Lung (tissue), 13 donors: Measurements from ENCODE around the gene BRI3BP. TPM values are rescaled to one million over a fixed set of nuclear protein-coding genes. Genes with fewer than 3 reads are reported as not detected.

Experiments
- ATAC-seq: fragments of 200-7000 bp; cut with Tn5 transposase; one replicate; pipeline ENCODE4 v1.9.1; 2020; ENCODE audit warnings: moderate number of reproducible peaks; ENCODE audit not compliant: insufficient read depth, low FRiP score
- DNase-seq, 3 donors: peaks; one replicate each; pipeline ENCODE4 v3.0.0-alpha.2; 2013 to 2017
- H3K27ac ChIP-seq, 2 donors: one replicate each; pipeline ENCODE4 v1.5.1; 2013; ENCODE audit warnings: mild to moderate bottlenecking in 2 of 2, moderate library complexity in 2 of 2, control low read depth in 1 of 2, inconsistent platforms in 1 of 2, low read depth in 1 of 2, low read length in 1 of 2
- H3K27me3 ChIP-seq, 3 donors: one replicate each; pipeline ENCODE4 v1.5.1; 2013; ENCODE audit warnings: low read length in 2 of 3; ENCODE audit not compliant: control insufficient read depth in 3 of 3, insufficient read depth in 3 of 3
- H3K36me3 ChIP-seq, 4 donors: one replicate each; pipeline ENCODE4 v1.5.1; 2013; ENCODE audit warnings: low read length in 4 of 4, mild to moderate bottlenecking in 1 of 4, moderate library complexity in 1 of 4; ENCODE audit not compliant: control insufficient read depth in 4 of 4, insufficient read depth in 4 of 4
- H3K4me1 ChIP-seq, 5 donors: one replicate each; pipeline ENCODE4 v1.5.1; 2013; ENCODE audit warnings: low read length in 5 of 5, mild to moderate bottlenecking in 2 of 5, moderate library complexity in 1 of 5; ENCODE audit not compliant: control insufficient read depth in 5 of 5, insufficient read depth in 5 of 5
- H3K4me3 ChIP-seq: one replicate; pipeline ENCODE4 v1.5.1; 2013; ENCODE audit warnings: mild to moderate bottlenecking, control low read depth, moderate library complexity
- H3K9ac ChIP-seq, 2 donors: one replicate each; pipeline ENCODE4 v1.5.1; 2013; ENCODE audit warnings: low read length in 2 of 2, control low read depth in 1 of 2; ENCODE audit not compliant: insufficient read depth in 1 of 2
- H3K9me3 ChIP-seq, 4 donors: one replicate each; pipeline ENCODE4 v1.5.1; 2013; ENCODE audit warnings: low read length in 3 of 4, mild to moderate bottlenecking in 1 of 4, moderate library complexity in 1 of 4; ENCODE audit not compliant: control insufficient read depth in 4 of 4, insufficient read depth in 3 of 4
- CTCF ChIP-seq: IDR thresholded peaks from 2 replicates; pipeline ENCODE4 v1.5.1; 2012; ENCODE audit warnings: mild to moderate bottlenecking; ENCODE audit errors: control extremely low read depth, extremely low read depth
- WGBS, 2 donors: extraction: QIAGEN DNeasy Blood & Tissue Kit; methylation state at CpG; one replicate each; pipeline ENCODE4 v1.1.7; 2013; 5-methylcytosine and 5-hydroxymethylcytosine counted together
- polyA plus RNA-seq, 2 donors: library from polyadenylated mRNA; stranded (reverse); fragments of 200-250 nt; gene quantifications; one replicate each; pipeline ENCODE4 v1.2.1, GENCODE V29; 2013
- small RNA-seq: library from RNA; depleted of rRNA; stranded (forward); fragments of <200 nt; gene quantifications from one replicate; pipeline ENCODE3, GENCODE V24; 2014; ENCODE audit warnings: low replicate concordance
- total RNA-seq, 2 donors: library from RNA; depleted of rRNA in 1 of 2; stranded (reverse); fragments of >200 nt in 1 of 2; gene quantifications; one replicate each; pipeline ENCODE4 v1.2.1, GENCODE V29; 2014 to 2021
- donor health status: control.
- donor health status: control.
- donor health status: Bipolar disorder and iron deficiency.
- donor health status: healthy.
- donor health status: DM: yes; HTN: yes; CAD: no.

Gene BRI3BP
- total and polyA plus RNA-seq, 4 donors = 2.3 to 9.5 (median 5.5) TPM

- Histone ChIP-seq H3K4me3 (no peak overlapping the region), H3K36me3 (peaks cover 0 to 10% (median 8%) of the 10 kb centered on the region in 4 donors), H3K27ac (no peak overlapping the region), H3K27me3 (no peaks in the 10 kb centered on the region), H3K9ac (no peak overlapping the region), H3K9me3 (no peaks in the 10 kb centered on the region), H3K4me1 (peaks cover 0 to 3% (median 0%) of the 10 kb centered on the region in 5 donors)
- no peak for TF ChIP-seq CTCF
- WGBS, 2 donors = 96 to 98% methylated on average over 10 of the region's 10 CpGs
- DNase-seq (no peak), ATAC-seq (peak; percentile 11)
Measured at GRCh38 chr12:125079084-125079483, 85.6 kb downstream of the BRI3BP start.

GRCh38 chr12:125079648-125080645 is 86.5 kb downstream of the BRI3BP start:
- H3K9me3 ChIP-seq = no peaks in the 10 kb centered on the region

More at GRCh38 chr12:125079648-125080645, 86.5 kb downstream of the BRI3BP start:
- no peak for DNase-seq
- no peak overlapping the region for H3K9ac ChIP-seq
- 73 to 80% methylated on average over 15 of the region's 15 CpGs for WGBS, 2 donors
- H3K27ac ChIP-seq = no peak overlapping the region
- H3K4me1 ChIP-seq = peaks cover 0 to 3% (median 0%) of the 10 kb centered on the region in 5 donors
- TF ChIP-seq CTCF = no peak
- peaks cover under 1 to 10% (median 8%) of the 10 kb centered on the region in 4 donors for H3K36me3 ChIP-seq
- no peaks in the 10 kb centered on the region for H3K27me3 ChIP-seq
- no peak for ATAC-seq
- H3K4me3 ChIP-seq = no peak overlapping the region

Small RNA genes within 50 kb of the gene (small RNA-seq; reads per million reads assigned to genes)
- gene AC122688.1 = not detected

Other genes starting within 250 kb of the BRI3BP start
- gene SCARB1, start 129.8 kb upstream of the BRI3BP start, total RNA-seq = 10 to 100 TPM; 28.0 to 31.3 TPM
- gene SCARB1, start 129.8 kb upstream of the BRI3BP start, polyA plus RNA-seq = 10 to 100 TPM; 11.9 to 29.7 TPM
- gene UBC, start 79.0 kb upstream of the BRI3BP start, total RNA-seq = 1,000 to 10,000 TPM; 1,113 to 1,141 TPM
- gene UBC, start 79.0 kb upstream of the BRI3BP start, polyA plus RNA-seq = 1,000 to 10,000 TPM; 1,465 to 1,682 TPM
- gene DHX37, start 4.5 kb upstream of the BRI3BP start, total RNA-seq = 10 to 100 TPM in 1 of 2 donors, 1 to 10 TPM in 1; 8.8 to 20.5 TPM
- 10 to 100 TPM in 1 of 2 donors, 1 to 10 TPM in 1; 9.6 to 13.1 TPM for gene DHX37, start 4.5 kb upstream of the BRI3BP start, polyA plus RNA-seq
- gene AACS, start 71.8 kb downstream of the BRI3BP start, total RNA-seq = 10 to 100 TPM; 18.0 to 33.5 TPM
- gene AACS, start 71.8 kb downstream of the BRI3BP start, polyA plus RNA-seq = 10 to 100 TPM; 15.4 to 17.2 TPM
- under 1 TPM; 0.06 to 0.17 TPM for gene TMEM132B, start 192.7 kb downstream of the BRI3BP start, total RNA-seq
- gene TMEM132B, start 192.7 kb downstream of the BRI3BP start, polyA plus RNA-seq = under 1 TPM; 0.01 to 0.04 TPM